ENCODE results near the gene MED15.
"Not testable (repeated sequence)": the region's sequence is repeated elsewhere in the genome, so short reads cannot be mapped to it uniquely, and the experiment has no call there.

The MED15 gene

DNA sequence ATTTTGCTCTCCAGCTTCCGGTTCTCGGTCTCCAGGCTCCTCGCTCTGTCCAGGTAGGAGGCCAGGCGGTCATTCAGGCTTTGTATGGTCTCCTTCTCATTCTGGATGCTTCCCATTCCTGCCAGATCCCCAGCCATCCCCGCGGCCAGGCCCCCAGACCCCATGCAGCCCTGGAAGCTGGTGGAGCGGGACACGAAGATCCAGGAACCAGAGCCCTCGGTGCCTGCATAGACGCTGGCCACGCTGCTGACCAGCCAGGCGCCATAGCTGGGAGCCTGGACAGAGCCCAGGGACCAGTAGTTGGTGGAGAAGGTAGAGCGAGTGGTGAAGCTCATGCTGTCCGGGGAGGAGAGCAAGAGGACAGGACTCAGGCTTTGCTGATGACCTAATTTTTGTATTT is 23.6 kb upstream of the MED15 start:
- no peak for DNase-seq

DNA sequence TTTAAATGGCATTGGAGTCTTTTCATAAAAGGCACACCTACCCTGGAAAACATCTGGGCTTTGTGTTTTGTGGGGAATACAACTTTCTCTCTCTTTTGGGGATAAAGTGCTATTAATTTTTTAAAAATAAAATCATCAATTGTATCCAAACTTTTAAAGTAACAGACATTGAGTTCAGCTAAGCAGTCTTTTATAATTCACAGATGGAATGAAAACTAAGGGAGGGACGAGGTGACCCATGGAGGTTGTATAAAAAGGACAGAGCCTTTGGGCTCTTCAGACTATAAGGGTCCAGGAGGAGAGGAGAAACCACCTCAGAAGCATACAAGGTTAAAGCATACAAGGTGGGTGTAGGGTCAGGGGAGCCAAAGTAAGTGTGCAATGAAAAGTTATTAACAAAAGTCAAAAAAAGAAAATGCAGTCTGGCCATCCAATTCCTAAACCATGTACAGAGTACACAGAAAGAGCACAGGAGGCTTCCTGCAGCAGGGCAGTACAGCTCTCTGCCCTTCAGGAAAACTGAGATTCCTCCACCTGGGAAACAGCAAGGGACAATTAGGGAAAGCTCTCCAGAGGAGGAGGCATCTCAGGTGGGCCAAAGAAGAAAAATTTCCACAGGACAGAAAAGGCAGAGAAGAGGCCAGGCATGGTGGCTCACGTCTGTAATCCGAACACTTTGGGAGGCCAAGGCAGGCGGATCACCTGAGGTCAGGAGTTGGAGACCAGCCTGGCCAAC is 22.3 kb upstream of the MED15 start:
- no peak for DNase-seq

DNA sequence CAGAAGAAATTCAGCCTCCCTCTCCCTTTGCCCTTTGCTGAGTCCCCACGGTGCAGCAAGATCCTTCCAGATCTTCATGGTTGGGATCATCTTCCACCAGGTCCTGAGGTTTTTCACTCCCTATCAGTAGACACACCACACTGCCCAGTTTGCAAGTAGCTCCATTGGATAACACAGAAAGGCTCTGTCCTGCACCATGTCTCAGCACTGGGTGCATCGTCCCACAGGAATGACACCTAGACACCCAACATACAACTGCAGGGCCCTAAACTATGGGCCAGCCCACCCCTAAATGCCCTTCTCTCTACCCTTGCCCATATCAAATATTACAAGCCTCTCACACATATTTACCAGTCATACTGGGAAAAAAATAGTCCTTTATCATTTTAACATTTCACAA is 21.2 kb upstream of the MED15 start:
- no peak for DNase-seq

DNA sequence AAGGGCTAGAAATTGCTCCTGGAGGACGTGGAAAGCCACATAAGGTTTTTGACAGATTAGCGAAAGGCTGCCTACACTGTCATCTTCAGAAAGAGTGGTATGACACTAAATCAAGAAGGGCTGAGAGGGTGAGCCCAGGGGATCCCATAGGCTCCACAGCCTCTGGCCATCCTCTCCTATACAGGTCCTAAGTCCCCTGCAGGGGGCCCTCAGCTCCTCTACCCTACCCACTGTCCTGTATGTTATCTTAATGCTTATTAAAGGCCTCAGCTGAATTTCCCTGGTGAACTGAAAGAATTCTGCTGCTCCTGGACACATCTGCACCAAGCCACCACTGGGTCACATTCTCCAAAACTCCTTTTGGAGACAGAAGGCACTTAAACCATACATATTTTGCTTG is 19.7 kb upstream of the MED15 start:
- DNase-seq = no peak

DNA sequence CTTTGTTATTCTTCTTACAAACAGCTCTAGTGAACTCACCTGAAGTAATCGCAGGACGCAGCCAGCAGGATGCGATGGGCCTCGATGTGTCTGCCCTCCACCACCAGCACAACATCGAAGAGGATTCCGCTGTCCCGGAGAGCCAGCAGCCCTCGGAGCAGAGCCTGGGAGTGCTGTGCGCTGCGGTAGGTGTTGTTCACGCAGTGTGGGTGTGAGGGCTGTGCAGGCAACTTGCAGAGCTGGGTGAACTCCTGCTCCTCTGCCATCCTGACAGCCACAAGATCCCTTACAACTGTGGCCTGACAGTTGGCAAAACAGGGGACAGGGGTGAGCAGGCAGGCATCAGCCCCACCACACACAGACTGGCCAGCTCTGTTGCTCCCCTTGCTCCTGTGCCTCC is 18.5 kb upstream of the MED15 start:
- DNase-seq = no peak

DNA sequence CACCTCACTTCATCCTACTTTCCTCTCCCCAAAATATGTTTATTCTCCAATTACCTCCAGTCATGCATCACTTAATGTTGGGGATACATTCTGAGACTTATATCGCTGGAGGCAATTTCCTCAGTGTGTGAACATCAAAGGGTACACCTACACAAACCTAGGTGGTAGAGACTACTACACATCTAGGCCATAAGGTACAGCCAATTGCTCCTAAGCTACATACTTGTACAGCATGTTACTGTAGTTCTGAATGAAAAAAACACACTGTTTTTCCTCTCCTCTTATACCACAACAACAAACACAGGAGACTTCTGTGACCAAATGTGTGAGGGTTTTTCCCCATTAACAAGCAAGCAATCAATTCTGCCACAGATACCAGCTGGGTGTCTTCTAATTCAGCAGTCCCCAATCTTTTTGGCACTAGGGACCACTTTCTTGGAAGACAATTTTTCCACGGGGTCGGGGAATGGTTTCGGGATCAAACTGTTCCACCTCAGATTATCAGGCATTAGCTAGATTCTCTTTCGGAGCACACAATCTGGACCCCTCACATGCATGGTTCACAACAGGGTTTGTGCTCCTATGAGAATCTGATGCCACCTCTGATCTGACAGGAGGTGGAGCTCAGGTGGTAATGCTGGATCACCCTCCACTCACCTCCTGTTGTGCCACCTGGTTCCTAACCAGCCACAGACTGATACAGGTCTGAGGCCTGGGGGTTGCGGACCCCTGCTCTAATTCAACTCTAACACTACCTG is 17.0 kb upstream of the MED15 start:
- no peak for DNase-seq

DNA sequence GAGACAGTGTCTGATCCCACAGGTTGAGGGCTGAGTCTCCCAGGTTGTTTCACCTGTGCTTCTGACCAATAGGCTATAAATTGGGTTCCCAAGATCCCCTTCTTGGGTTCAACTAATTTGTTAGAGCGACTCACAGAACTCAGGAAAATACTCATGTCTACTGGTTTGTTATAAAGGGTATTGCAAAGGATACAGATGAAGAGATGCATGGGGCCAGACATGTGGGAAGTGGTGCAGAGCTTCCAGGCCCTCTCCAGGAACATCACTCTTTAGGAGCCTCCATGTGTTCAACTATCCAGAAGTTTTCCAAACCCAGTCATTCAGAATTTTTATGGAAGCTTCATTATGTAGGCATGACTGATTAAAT is 16.5 kb upstream of the MED15 start:
- DNase-seq = no peak

DNA sequence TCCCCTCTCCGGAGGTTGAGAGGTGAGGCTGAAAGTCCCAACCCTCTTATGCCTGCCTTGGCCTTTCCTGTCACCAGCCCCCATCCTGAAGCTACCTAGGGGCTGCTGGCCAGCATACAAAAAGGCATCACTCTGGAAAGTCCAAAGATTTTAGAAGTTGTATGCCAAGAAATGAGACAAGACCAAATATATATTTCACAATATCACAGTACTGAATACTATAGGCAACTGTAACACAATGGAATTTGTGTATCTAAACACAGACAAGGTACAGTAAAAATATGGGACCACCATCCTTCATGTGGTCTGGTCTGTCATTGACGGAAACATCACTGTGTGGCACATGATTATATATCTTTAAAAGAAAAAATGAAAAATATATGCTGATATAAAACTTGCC is 16.1 kb upstream of the MED15 start:
- no peak for DNase-seq

DNA sequence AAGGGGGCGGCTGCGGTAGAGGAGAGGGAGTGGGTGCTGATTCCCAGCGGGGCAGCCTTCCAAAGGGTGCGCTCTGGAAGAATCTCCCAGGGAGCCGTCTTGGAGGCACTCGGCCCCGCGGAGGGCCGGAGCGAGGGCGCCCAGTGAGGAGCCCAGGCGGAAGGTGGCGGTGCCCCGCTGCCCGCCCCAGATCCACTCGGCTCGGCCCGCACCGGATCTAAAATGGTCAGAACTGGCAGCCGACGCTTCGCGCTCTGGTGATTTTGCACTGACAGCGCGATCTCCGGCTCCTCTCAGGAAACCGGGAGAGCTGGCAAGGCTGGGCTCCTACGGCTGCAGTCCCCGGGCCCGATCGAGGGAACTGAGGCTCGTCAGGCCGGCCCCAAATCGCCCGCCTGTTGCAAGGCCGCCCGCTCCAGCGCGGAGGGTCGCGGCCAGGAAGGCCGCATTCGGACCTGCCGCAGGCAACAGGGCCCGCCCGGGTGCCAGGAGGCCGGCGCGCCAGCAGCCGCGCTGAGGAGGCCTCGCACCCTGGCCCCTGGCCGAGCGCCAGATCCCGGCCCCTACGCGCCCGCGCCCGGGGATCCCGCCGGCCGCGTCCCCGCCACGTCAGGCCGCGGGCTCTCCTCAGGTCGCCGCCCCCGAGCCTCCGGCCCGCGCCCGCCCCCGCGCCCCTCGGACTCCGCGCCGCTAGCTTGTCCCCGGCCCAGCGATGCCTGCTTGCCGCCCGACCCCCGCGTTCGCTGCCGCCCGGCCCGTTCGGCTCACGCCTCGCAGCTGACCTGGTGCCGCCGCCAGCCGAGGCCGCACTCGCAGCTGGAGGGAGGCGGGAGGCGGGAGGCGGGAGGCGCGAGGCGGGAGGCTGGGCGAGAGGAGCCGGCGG is 12.2 kb upstream of the MED15 start, which contains the start of gene KLHL22:
KLHL22 (minus strand) TSS at position 818 of the 883 bp plus-strand sequence. CDS start 6,584 bp downstream, outside the sequence.
- DNase-seq = no peak

DNA sequence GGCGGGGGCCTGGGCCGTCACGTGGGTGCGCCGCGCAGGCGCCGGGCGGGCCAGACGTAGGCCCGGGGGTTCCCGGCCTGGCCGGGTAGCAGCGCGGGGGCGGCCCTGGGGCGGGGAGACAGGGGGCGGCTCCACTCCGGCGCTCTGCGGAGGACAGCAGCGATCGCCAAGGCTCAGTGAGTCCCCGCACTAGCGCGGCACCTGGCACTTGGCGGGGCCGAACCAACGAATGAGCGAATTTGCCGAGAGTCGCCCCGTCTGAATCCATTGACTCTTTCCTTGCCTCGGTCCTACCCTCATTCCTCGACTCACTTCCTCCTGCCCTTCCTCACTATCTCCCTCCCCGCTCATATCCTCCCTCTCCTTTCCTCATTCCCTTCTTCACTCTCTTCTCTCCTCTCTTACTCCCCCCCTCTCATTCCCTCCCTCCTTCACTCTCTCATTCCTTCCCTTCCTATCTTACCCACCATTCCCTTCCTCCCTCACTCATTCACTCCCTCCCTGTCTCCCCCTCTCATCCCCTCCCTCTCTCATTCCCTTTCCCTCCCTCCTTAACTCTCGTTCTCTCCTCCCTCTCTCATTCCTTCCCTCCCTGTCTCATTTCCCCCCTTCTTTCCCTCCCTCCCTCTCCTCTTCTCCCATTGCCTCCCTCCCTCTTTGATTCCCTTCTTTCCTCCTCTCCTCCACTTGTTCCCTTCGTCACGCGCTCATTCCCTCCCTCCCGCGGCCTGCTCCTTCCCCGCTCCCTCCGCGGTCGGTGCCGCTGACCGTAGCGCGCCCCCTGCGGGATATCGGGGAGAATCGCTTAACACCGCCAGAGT is 11.3 kb upstream of the MED15 start:
- DNase-seq = peak; percentile 39

DNA sequence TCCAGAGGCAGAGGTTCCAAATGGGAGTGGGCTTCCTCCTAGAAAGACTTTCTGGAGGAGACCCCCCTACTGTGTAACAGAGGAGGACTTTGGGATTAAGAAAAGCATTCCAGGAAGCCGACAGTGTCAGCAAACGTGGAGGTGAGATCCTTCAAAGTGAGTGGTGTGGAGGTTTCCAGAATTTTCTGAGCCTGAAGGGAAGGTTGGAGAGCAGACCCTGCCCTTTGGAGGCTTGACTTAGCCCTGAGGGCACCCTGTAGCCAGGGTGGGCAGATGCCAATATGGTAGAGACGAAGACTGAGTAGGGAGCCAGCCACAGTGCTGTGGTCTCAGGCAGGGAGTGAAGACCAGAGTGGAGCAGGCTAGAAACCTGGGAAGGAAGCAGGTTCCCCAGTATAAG is 10.0 kb upstream of the MED15 start:
- no peak for DNase-seq

DNA sequence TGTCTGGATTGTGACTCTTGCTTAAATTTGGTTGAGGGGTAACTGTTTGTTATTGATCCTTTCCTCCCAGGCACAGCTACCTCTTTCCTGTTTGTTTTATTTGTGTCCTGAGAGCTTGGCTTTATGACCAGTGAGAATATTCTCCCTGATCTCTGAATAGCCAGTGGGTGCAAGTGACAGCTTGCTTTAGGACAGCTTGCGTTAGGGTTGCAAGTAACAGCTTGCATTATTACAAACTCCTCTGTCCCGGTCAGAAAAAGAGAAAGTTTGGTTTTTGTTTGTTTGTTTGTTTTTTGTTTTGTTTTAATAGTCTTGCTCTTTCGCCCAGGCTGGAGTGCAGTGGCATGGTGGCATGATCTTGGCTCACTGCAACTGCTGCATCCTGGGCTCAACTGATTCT is 8.5 kb upstream of the MED15 start:
- DNase-seq = no peak

DNA sequence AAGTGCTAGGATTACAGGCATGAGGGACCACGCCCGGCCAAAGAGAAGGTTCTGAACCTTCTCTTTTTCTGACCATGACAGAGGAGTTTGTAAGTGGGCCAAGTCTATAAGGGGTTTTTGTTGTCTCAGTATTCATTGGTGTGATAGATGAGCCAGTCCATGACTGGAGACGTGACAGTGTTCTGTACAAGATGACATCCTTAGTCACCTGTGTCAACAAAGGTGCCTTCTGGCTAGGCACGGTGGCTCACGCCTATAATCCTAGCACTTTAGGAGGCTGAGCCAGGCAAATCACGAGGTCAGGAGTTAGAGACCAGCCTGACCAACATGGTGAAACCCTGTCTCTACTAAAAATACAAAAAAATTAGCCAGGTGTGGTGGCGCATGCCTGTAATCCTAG is 7.6 kb upstream of the MED15 start:
- DNase-seq = no peak

DNA sequence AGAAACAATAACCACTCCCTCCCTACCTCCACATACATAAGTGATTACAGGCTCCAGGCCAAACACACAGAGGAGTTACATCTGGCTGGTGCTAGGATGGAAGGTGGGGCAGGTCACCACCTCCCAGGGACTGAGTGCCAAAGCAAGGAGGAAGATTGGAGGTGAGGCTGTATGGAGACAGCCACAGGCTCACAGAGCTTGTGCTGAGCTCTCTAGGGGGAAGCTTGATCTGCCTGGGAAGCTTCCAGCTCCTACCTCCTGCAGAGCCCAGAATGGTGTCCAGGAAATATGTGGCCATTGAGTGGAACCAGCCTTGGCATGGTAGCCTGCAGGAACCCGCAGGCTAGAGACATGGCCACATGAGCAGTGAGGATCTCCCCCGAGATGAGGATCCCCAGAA is 3.6 kb upstream of the MED15 start:
- no peak for DNase-seq

DNA sequence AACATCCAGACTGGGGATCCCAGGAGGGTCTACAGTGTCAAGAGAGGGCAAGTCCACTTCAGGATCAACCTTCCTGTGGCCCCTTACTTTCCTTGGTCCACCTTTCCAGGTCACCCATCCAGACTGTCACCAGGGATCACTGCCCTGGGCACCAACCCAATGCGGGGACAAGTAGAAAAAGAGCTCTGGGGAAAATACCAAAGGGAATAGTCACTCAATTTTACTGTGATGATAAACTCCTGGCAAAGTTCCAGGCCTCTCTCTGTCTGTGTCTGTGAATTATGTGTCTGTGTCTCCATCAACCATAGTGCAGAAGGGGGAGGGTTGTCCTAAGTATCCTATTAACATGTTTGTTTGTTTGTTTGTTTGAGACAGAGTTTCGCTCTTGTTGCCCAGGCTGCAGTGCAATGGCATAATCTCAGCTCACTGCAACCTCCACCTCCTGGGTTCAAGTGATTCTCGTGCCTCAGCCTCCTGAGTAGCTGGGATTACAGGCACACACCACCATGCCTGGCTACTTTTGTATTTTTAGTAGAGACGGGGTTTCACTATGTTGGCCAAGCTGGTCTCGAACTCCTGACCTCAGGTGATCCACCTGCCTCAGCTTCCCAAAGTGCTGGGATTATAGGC is 3.0 kb upstream of the MED15 start:
- not testable (repeated sequence) for DNase-seq

DNA sequence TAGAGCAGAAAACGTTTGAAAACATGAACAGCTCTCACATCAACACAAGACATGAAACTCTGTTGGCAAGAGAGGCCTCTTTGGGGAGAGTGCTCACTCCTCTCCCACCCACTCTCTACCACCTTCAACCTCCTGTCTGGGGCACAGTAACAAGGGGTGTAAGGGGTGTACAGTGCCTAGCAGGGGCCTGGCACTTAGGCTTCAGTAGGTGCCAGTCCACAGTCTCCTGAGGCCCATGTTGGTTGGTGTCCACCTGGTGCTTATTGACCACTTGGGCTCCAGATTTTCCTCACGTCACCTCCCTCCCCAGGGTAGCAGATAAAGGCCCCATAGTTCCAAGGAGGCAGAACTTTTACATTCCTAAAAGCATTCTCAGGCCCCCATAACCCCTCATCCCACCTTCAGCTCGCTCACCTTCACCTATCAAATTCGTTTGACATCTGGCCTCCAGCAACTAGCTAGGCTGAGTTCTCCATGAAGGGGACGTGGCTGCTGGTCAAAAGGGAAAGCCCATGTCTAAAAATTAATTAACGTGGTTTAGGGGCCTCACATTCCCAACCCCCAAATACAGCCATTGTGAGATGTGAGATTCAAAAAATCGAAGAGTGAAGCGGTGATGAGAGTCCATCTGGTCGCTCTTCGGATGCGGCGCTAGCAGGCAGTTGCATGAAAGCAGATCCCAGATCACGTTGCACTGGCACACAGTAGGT is 712 bp upstream of the MED15 start:
- DNase-seq = no peak

DNA sequence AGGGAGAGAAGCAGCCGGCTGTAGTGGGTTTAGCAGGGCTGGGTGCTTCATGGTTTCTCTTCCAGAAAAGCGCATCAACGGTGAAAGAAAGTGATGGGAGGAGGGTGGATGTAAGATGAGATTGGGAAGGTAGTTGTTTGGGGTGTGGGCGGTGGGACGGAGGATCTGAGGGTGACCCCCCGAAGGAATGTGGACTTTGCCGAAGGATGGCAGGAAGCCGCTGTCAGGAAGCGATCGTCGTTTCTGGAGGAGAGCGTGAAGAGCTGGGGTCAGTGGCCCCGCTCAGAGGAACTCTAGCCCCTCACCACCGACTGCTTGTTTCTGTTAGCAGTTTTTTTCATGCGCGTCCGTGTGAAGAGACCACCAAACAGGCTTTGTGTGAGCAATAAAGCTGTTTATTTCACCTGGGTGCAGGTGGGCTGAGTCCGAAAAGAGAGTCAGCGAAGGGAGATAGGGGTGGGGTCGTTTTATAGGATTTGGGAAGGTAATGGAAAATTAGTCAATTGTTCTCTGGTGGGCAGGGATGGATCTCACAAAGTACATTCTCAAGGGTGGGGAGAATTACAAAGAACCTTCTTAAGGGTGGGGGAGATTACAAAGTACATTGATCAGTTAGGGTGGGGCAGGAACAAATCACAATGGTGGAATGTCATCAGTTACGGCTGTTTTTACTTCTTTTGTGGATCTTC is 801 bp downstream of the MED15 start:
- not testable (repeated sequence) for DNase-seq

DNA sequence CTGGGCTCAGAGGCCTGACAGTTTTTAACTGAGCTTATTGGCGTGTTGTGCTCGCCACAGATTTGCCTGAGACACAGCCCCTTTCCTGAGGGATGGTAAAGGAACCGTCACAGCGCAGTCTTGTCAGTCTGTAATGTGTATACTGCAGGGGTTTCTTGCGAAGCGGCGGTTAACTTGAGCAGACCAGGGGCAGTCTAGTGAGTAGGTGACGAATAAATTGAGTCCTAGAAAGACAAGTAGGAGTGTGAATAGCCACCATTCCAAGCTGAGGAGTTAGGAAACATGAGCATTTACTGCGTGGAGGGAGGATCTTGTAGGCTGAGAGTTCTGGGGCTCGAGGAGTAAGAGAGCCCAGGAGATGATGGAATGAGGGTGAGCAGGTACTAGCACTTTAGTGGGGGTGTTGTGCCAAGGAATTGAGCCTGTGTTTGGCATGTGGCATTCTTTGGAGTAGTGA is 1.4 kb downstream of the MED15 start:
- DNase-seq = no peak

DNA sequence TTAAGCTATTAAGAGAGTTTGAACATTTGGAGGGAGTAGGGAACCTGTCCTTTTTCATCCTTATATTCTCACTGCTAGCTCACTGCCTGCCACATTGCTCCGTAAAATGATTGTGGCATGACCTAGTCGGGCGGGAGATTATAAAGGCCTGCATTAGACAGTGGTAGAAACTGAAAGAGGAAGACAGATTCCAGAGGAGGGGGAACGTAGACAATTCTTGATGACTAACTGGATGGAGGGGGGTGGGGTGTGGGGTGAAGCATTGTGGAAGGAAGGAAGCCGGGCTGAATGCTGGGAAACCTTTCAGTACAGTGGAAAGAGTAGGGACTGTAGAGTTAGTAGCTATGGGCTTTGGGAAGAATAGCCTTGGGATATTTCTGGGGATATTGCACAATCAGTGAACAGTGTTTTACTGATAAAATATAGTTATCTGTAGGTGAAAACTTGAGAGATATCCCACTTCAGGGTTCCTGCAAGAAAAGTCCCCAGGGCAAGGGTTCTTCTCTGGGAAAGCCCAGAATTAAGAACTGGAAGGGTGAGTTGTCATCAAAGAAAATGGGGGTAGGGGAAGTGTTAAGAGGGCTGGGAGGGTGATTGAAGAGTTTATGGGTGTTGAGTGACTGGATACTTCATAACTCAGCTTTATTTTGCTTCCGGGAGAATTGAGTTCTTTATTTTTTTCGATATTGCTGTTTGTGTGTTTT is 2.1 kb downstream of the MED15 start:
- DNase-seq = no peak

Data from cortex of kidney (tissue), 1 donor.